HUDEP-2 (cell line): ENCODE results near the gene PLEKHD1.

Experiments
- DNase-seq, 76 experiments: peaks; one replicate each; lab custom pipeline; 2025; ENCODE audit not compliant: unreplicated experiment in 76 of 76; lab: John Stamatoyannopoulos, UW

Gene PLEKHD1

GRCh38 chr14:69574263-69574953 is 89.9 kb downstream of the PLEKHD1 start, which contains the start of gene CCDC177:
CCDC177 (minus strand) TSS chr14:69574871; CDS start chr14:69573622, 1,249 bp downstream.
- DNase-seq, result peak in 29 of 76 experiments; percentile 1 to 46 (median 23)

GRCh38 chr14:69574954-69575295 is 90.4 kb downstream of the PLEKHD1 start:
- DNase-seq, result no peak

GRCh38 chr14:69579476-69579875 is 94.9 kb downstream of the PLEKHD1 start:
- no peak for DNase-seq

- DNase-seq, result peak in 46 of 76 experiments; percentile 3 to 62 (median 24)
Observed at GRCh38 chr14:69580009-69580577, 95.6 kb downstream of the PLEKHD1 start.
